ENCODE results near the gene AMZ1.

Gene AMZ1

DNA sequence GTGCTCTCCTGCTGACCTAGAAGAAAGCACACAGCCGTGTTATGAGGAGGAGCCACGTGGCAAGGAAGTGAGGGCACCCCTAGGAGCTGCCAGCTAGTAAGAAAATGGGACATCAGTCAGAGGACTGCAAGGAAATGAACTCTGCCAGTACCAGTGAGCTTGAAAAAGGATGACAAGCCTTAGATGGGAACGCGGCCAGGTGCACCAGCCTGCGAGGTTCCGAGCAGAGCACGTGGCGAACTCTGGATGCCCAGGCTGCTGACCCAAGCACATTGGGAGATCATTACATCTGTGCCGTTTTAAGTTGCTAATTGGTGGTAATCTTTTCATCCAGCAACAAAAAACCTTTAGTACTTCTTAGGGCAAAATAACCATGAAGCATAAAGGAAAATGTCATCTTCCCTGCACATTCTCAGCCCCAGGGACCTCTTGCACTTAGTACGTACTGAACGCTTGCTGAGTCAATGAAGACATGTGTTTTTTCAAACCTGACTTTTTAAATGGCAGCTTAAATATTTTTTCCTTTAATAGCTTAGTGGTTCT is 69.4 kb downstream of the AMZ1 start:
- DNase-seq, result peak; percentile 16

DNA sequence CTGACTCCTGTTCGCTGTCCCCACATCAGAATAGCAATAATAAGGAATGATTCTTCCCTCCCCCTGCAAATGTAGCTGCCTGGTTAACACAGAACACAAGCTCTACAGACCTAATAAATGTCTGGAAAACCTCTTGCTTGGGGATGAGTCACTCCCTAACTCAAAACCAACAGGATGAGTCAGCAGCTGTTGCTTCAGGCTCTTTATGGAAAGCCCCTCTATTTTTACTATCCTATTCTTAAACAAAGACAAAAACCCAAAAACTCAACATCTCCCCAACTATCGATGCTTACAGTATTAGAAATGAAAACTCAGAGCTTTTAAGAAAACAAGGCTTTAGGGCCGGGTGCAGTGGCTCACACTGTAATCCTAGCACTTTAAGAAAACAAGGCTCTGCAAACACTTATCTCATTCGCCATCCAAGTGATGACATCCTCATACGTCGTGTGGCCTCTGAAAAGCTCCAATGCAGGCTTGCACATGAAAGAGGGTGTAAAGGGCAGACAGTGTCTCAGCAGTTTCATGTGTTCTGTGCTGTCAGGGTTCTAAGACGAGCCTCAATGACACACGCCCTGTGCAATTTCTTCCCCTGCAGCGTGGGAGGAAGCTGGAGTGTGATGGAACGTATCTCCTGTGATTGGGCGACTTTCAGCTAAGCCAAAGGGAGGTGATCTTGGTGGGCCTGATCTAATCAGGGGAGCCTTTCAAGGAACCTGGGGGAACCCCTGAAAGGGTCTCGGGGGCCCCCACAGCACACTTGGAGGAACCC is 70.1 kb downstream of the AMZ1 start:
- peak; percentile 99 for DNase-seq

DNA sequence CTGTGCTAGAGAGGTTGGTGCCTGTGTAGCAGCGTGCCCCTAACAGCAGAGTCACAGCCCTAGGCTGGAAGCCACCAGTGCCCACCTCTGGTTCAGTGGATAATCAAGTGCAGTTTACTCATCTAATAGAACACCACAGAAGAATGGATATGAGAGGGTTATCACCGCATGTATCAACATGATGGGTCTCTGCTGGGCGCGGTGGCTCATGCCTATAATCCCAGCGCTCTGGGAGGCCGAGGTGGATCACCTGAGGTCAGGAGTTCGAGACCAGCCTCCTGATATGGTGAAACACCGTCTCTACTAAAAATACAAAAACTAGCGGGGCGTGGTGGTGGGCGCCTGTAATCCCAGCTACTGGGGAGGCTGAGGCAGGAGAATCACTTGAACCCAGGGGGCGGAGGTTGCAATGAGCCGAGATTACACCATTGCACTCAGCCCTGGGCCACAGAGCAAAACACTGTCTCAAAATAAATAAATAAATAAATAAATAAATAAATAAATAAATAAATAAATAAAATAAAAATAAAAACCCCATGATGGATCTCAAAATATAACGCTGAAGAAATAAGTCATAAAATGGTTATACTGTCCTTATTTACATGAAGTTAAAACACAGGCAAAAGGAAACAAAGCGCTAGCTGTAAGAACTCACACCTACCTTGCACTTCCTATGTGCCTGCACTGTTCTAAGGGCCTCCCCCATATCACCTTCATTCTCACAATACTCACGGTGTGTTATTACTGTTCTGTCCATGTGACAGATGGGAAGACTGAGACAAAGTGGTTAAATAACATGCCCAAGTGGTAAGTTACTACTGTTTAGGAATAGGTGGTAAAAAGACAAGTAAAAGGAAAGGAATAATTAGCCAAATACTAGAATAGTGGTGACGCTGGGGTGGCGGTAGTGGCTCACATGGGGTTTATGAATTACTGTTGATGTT is 70.9 kb downstream of the AMZ1 start:
- DNase-seq, result no peak

DNA sequence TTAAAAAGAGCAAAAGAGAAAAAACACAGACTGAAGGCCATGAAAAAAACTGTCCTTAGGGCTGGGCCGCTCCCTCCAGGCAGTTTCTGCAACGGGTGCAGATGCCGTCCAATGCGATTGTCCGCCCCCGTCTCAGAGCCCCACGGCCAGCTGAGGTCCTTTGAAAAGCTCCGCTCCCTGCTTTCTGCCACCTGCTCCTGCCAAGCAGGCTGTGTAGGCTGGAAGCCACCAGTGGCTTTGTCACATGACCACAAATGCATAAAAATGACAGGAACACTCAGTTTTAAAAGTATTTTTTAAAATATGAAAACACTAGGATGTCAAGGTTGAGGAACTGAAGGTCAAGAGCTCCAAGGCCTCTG is 71.7 kb downstream of the AMZ1 start:
- no peak for DNase-seq

DNA sequence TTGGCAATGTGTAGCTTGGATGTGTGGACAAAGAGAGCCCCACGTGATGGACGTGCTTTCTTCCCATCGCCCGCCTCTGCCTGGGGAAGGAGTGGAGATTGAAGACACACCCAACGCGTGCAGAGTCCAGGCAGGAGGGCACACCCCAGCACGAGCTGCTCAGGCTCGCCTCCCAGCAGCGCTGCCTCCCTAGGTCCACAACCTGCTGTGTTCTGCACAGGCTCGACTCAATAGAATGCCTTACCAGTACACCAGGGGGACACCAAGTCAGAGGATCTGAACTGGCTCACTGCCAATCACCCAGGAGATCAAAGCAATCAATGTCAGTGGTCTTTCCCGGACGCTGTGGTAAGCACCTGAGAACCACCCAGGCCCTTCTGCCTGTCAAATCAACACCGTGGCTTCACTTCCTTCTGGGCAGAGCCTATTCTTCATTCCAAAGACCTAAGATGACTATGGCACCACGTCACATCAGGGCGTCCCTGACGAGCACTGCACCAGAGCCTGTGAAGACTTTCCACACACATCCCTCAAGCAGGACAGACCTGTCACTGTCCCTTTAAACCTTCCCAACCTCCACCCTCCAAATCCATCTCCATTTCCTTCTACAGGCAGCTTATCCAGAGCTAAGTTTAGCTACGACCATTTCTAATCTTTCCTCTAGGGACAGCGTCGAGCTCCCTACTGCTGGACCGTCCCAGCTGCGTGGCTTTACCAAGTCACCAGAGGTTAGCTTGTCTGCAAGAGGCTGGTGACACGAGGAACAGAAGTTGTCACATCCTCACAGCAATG is 72.3 kb downstream of the AMZ1 start:
- DNase-seq, result peak; percentile 49

DNA sequence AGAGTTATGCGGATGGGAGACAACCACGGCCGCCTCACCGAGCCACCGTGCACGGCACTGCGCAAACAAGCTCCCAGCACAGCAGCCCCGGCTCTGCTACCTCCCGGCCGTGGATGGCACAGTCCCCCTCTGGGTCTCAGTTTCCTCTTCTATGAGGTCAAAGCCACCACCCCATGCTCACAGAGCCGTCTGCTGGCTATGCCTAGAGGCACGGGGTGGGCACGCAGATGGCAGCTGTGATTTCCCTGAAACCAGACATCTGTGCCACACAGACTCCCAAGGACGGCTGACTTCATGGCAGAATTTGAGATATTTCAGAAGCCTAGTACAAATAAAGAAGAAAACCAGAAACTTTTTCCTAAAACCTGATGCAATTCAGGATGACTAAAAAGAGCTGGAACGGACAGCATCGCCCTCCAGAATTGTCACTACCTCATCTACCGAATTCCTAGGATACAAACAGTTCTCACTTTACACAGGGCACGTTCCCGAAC is 73.2 kb downstream of the AMZ1 start:
- no peak for DNase-seq

DNA sequence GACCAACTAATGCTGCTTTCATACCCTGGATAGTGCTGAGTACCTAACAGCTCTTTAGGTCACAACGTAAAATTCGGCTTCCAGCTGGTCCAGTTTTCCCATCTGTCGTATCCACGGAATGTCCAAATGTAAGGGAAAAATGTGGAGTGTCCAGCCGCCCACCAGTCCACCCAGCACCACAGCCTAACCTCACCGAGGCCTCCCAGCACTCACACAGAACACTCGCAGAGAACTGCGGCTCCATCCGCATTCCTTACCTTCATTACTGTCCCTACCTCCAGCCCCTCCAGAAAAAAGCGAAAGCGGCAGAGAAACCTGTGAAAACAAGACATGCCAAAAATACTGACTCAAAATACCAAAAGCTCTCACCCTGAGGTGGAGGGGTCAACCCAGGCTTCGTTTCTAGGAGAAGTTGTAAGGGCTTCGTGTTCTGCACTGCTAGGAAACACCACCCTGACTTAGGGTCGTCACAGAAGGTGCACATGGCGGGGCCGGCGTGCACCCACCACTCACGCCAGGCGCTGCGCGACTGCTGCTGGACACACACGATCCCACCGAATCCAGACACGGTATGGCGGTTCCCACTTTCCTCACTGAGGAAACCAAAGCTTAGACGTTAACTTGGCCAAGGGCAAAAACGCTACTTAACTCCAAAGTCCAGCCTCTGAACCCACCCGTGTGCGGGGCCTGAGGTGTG is 73.9 kb downstream of the AMZ1 start:
- no peak for DNase-seq

DNA sequence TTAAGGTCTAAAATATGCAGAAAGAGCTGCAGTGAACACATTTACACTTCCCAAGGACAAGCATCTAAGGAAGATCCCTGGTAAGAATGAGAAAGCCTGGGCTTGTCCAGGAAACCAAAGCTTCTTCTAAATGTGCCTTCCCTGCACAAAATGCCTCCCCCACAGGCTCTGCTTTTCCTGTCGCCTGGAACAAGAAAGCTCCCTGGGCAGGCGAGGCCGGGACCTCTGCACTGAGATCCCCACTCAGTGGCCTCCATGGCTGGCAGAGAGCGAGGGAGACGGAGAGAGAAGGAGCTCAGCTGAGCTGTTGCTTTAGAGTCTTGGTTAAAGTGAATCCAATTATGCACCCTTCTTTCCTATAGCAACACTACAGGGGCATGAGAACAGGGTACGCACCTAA is 75.6 kb downstream of the AMZ1 start:
- no peak for DNase-seq

DNA sequence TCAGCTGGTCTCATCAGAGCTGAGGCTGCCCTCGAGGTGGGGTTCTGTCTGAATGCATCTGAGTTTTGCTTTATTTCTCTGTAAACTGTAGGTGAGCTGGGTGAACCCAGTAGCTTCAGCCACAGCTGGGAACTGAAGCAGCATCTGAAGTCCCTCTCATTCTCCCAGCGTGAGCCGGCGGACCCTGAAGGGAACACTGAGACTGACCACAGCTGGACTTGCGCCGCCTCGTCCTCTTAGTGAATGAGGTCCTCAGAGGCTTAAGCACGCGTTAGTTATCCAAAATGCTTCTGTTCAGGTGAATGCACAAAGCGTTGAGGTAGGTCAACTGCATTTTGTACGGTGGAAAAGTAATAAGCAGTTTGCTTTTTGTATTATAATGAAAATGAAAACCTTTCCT is 76.6 kb downstream of the AMZ1 start:
- no peak for DNase-seq

Data from fibroblast of upper back skin (primary cell).